Measurements from ENCODE around the gene KLHL34. TPM values are rescaled to one million over a fixed set of nuclear protein-coding genes. Genes with fewer than 3 reads are reported as not detected.

The KLHL34 gene
- total and polyA plus RNA-seq, 3 experiments from 2014 or later: 0.27 to 0.38 (median 0.35) TPM

GRCh38 chrX:21660156-21660555 is 2.0 kb upstream of the KLHL34 start:
- H3K9me3 ChIP-seq (ENCODE audit: low read length): no peaks in the 10 kb centered on the region
- no peaks in the 10 kb centered on the region for H3K36me3 ChIP-seq (ENCODE audit: insufficient read depth, low read length)
- peaks cover 0 to 3% (median 0%) of the 10 kb centered on the region in 3 donors for H3K36me3 Mint-ChIP-seq
- H3K27me3 Mint-ChIP-seq: peaks cover 13 to 25% of the 10 kb centered on the region in 2 donors
- no peak overlapping the region for H3K4me3 Mint-ChIP-seq
- no peak for DNase-seq
- no peaks in the 10 kb centered on the region for H3K4me1 ChIP-seq (ENCODE audit: insufficient read depth, low read length)
- CTCF ChIA-PET: no interaction called here
- H3K9me3 Mint-ChIP-seq: peaks cover 0 to 3% (median 0%) of the 10 kb centered on the region in 5 donors
- no peak overlapping the region for H3K27ac Mint-ChIP-seq
- H3K4me1 Mint-ChIP-seq: peaks cover 2 to 5% (median 4%) of the 10 kb centered on the region in 3 donors
- no peaks in the 10 kb centered on the region for H3K27me3 ChIP-seq (ENCODE audit: insufficient read depth, low read length, poor library complexity, severe bottlenecking)
- H3K27ac ChIP-seq (ENCODE audit: low read depth, low read length): no peak overlapping the region
- POLR2A ChIA-PET: no interaction called here
- H3K4me3 ChIP-seq (ENCODE audit: low read length): no peak overlapping the region

- H3K36me3 ChIP-seq (ENCODE audit: insufficient read depth, low read length): no peaks in the 10 kb centered on the region
- Mint-ChIP-seq H3K9me3 (peaks cover 0 to 3% (median 0%) of the 10 kb centered on the region in 5 donors), H3K27ac (no peak overlapping the region), H3K27me3 (peaks cover 12 to 22% of the 10 kb centered on the region in 2 donors), H3K36me3 (peaks cover 0 to 3% (median 0%) of the 10 kb centered on the region in 3 donors), H3K4me1 (peaks cover 2 to 5% (median 4%) of the 10 kb centered on the region in 3 donors), H3K4me3 (peak overlapping the region in 2 of 7 donors; percentile 27 to 57)
- H3K4me3 ChIP-seq (ENCODE audit: low read length): no peak overlapping the region
- no peaks in the 10 kb centered on the region for H3K9me3 ChIP-seq (ENCODE audit: low read length)
- H3K27me3 ChIP-seq (ENCODE audit: insufficient read depth, low read length, poor library complexity, severe bottlenecking): no peaks in the 10 kb centered on the region
- no peaks in the 10 kb centered on the region for H3K4me1 ChIP-seq (ENCODE audit: insufficient read depth, low read length)
- ChIA-PET POLR2A (no interaction called here), CTCF (no interaction called here)
- H3K27ac ChIP-seq (ENCODE audit: low read depth, low read length): no peak overlapping the region
- no peak for DNase-seq
Measured at GRCh38 chrX:21659320-21659719, 1.2 kb upstream of the KLHL34 start.

DNA sequence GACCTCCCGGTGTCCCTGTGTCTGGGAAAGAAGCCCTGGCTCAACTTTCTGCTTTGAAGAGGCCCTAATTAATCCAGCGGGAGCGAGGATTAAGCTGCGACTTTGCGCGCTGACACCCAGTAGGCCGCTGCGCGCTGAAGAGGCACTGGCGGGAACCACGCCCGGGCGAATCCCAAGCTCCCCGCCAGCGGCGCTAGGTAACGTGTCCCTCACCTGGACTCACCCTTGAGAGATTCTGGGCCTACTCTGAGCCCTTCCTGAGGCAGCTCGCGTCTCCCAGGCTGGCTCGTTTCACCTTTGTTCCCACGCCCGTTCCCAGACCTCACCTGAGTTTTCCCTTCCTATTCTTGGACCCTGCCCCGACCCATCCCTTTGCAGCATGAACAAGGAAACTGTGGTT is 616 bp upstream of the KLHL34 start:
- Histone ChIP-seq H3K4me3 (ENCODE audit: low read length) (no peak overlapping the region), H3K9me3 (ENCODE audit: low read length) (no peaks in the 10 kb centered on the region), H3K36me3 (ENCODE audit: insufficient read depth, low read length) (no peaks in the 10 kb centered on the region), H3K4me1 (ENCODE audit: insufficient read depth, low read length) (no peaks in the 10 kb centered on the region), H3K27me3 (ENCODE audit: insufficient read depth, low read length, poor library complexity, severe bottlenecking) (no peaks in the 10 kb centered on the region), H3K27ac (ENCODE audit: low read depth, low read length) (no peak overlapping the region)
- Mint-ChIP-seq H3K4me1 (peaks cover 2 to 5% (median 4%) of the 10 kb centered on the region in 3 donors), H3K27ac (peak overlapping the region in 1 of 8 donors; percentile 78), H3K4me3 (peak overlapping the region in 4 of 7 donors; percentile 19 to 57 (median 25)), H3K27me3 (peaks cover 12 to 17% of the 10 kb centered on the region in 2 donors), H3K9me3 (peaks cover 0 to 3% (median 0%) of the 10 kb centered on the region in 5 donors), H3K36me3 (peaks cover 0 to 3% (median 0%) of the 10 kb centered on the region in 3 donors)
- POLR2A ChIA-PET: no interaction called here
- DNase-seq: peak in 1 of 5 donors; percentile 6
- CTCF ChIA-PET: no interaction called here

- POLR2A ChIA-PET: no interaction called here
- CTCF ChIA-PET: no interaction called here
- Mint-ChIP-seq H3K9me3 (peaks cover 0 to 3% (median 0%) of the 10 kb centered on the region in 5 donors), H3K27ac (no peak overlapping the region), H3K4me3 (peak overlapping the region in 4 of 7 donors; percentile 16 to 52 (median 44)), H3K27me3 (peaks cover 12% of the 10 kb centered on the region in 2 donors), H3K4me1 (peaks cover 2 to 5% (median 4%) of the 10 kb centered on the region in 3 donors), H3K36me3 (peaks cover 0 to 3% (median 0%) of the 10 kb centered on the region in 3 donors)
- Histone ChIP-seq H3K27me3 (ENCODE audit: insufficient read depth, low read length, poor library complexity, severe bottlenecking) (no peaks in the 10 kb centered on the region), H3K27ac (ENCODE audit: low read depth, low read length) (no peak overlapping the region), H3K9me3 (ENCODE audit: low read length) (no peaks in the 10 kb centered on the region), H3K4me3 (ENCODE audit: low read length) (peak overlapping the region; percentile 26), H3K4me1 (ENCODE audit: insufficient read depth, low read length) (no peaks in the 10 kb centered on the region), H3K36me3 (ENCODE audit: insufficient read depth, low read length) (no peaks in the 10 kb centered on the region)
- DNase-seq: peak in 1 of 5 donors; percentile 33
Measured at GRCh38 chrX:21657318-21658151, 595 bp downstream of the KLHL34 start.

DNA sequence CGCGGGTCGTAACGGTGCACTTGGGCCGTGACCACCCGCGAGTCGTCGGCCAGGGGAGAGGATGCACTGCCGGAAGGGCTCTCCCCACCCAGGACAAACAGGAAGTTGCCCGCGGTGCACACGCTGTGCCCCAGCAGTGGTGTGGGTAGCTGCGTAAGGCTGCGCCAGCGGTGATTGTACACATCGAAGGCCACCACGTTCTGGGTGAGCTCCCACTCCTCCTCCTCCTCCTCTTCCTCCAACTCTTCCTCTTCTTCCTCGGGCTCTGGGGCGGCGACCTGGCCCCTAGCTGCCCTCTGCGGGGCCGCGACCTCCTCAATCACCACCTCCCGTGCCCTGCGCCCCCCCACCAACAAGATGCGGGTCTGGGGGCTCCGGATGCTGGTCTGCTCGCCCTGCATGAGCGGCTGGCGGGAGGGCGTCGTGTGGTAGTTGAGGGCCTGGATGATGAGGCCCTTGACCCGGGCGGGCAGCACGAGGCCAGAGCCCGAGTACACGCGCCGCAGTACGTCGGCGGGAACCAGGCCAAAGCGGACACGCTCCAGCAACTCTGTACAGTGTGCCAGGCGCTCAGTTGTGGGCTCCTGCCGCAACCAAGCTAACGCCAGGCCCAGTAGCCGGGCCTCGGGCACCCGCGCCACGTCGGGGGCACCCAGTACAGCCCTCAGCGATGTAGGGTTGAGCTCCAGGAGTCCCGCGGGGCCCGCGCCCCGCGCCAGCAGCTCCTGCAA is 1.4 kb downstream of the KLHL34 start:
- Mint-ChIP-seq H3K36me3 (peaks cover 0 to 3% (median 0%) of the 10 kb centered on the region in 3 donors), H3K27me3 (peaks cover 5 to 7% of the 10 kb centered on the region in 2 donors), H3K4me3 (no peak overlapping the region), H3K4me1 (peaks cover 2 to 5% (median 4%) of the 10 kb centered on the region in 3 donors), H3K27ac (no peak overlapping the region), H3K9me3 (peaks cover 0 to 3% (median 0%) of the 10 kb centered on the region in 5 donors)
- no peak overlapping the region for H3K27ac ChIP-seq (ENCODE audit: low read depth, low read length)
- H3K4me3 ChIP-seq (ENCODE audit: low read length): no peak overlapping the region
- no peak for DNase-seq
- H3K9me3 ChIP-seq (ENCODE audit: low read length): no peaks in the 10 kb centered on the region
- H3K27me3 ChIP-seq (ENCODE audit: insufficient read depth, low read length, poor library complexity, severe bottlenecking): no peaks in the 10 kb centered on the region
- ChIA-PET POLR2A (no interaction called here), CTCF (no interaction called here)
- no peaks in the 10 kb centered on the region for H3K4me1 ChIP-seq (ENCODE audit: insufficient read depth, low read length)
- H3K36me3 ChIP-seq (ENCODE audit: insufficient read depth, low read length): no peaks in the 10 kb centered on the region

- ChIA-PET POLR2A (no interaction called here), CTCF (no interaction called here)
- Mint-ChIP-seq H3K9me3 (peaks cover 0 to 3% (median 0%) of the 10 kb centered on the region in 5 donors), H3K4me3 (no peak overlapping the region), H3K4me1 (peaks cover 2 to 5% (median 4%) of the 10 kb centered on the region in 3 donors), H3K36me3 (peaks cover 0 to 3% (median 0%) of the 10 kb centered on the region in 3 donors), H3K27ac (no peak overlapping the region), H3K27me3 (peaks cover 5 to 6% of the 10 kb centered on the region in 2 donors)
- Histone ChIP-seq H3K4me1 (ENCODE audit: insufficient read depth, low read length) (no peaks in the 10 kb centered on the region), H3K27ac (ENCODE audit: low read depth, low read length) (no peak overlapping the region), H3K9me3 (ENCODE audit: low read length) (no peaks in the 10 kb centered on the region), H3K4me3 (ENCODE audit: low read length) (no peak overlapping the region), H3K36me3 (ENCODE audit: insufficient read depth, low read length) (no peaks in the 10 kb centered on the region), H3K27me3 (ENCODE audit: insufficient read depth, low read length, poor library complexity, severe bottlenecking) (no peaks in the 10 kb centered on the region)
- DNase-seq: no peak
Measured at GRCh38 chrX:21655901-21656586, 2.1 kb downstream of the KLHL34 start.

DNA sequence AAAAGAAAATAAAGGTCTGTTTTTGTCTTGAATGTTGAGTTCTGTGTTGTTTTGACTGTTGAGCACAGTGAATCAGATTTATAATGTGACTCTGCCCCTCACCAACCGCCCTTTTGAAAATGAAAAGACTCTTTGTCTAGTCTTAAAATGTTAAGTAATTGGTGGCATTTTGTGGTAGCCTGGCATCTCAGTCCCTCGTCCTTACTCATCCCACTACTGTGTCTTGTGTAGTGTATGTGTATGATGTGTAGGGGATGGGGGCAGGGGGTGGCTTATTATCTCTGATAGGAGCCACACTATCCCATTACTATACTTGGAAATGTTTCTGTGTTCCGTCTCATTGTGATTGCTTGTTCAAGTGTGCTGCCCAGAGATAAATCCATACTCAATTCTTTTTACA is 12.2 kb downstream of the KLHL34 start:
- no peaks in the 10 kb centered on the region for H3K4me1 Mint-ChIP-seq
- H3K36me3 Mint-ChIP-seq: peaks cover 0 to 3% (median 2%) of the 10 kb centered on the region in 3 donors

More for the DNA sequence above, 12.2 kb downstream of the KLHL34 start:
- no peaks in the 10 kb centered on the region for H3K27me3 ChIP-seq (ENCODE audit: insufficient read depth, low read length, poor library complexity, severe bottlenecking)
- no peak overlapping the region for H3K4me3 ChIP-seq (ENCODE audit: low read length)
- Mint-ChIP-seq H3K4me3 (no peak overlapping the region), H3K27me3 (peaks cover 0 to 1% of the 10 kb centered on the region in 2 donors), H3K9me3 (peaks cover 0 to 2% (median 0%) of the 10 kb centered on the region in 5 donors), H3K27ac (no peak overlapping the region)
- no peak for DNase-seq
- H3K27ac ChIP-seq (ENCODE audit: low read depth, low read length): no peak overlapping the region
- POLR2A ChIA-PET: no interaction called here
- H3K36me3 ChIP-seq (ENCODE audit: insufficient read depth, low read length): no peaks in the 10 kb centered on the region
- CTCF ChIA-PET: no interaction called here
- no peaks in the 10 kb centered on the region for H3K4me1 ChIP-seq (ENCODE audit: insufficient read depth, low read length)
- H3K9me3 ChIP-seq (ENCODE audit: low read length): no peaks in the 10 kb centered on the region

Measured in CD8-positive, alpha-beta memory T cell (primary cell).